Sigmoid colon (tissue), 4 donors: ENCODE data around the gene STX17.

ENCODE experiments used
- CTCF ChIP-seq, 4 experiments: fragments of 450-650 bp in 3 of 4; fragments of 200-600 bp in 1 of 4; IDR thresholded peaks; one replicate each; pipeline ENCODE4 v1.5.1; 2016 to 2019; ENCODE audit warnings: antibody characterized with exemption in 4 of 4, mild to moderate bottlenecking in 3 of 4, moderate library complexity in 2 of 4
- POLR2A ChIP-seq, 2 donors: fragments of 450-650 bp; IDR thresholded peaks; one replicate each; pipeline ENCODE4 v1.6.1; 2016; ENCODE audit warnings: antibody characterized with exemption in 2 of 2, mild to moderate bottlenecking in 2 of 2, moderate library complexity in 2 of 2
- POLR2AphosphoS5 ChIP-seq, 4 donors: sonication (generic); formaldehyde crosslinking; IDR thresholded peaks; one replicate each; pipeline ENCODE4 v1.6.1; 2017; ENCODE audit warnings: antibody characterized with exemption in 4 of 4

- TF ChIP-seq CTCF (IDR thresholded peaks at IDR 0.05) (peak in 2 of 4 experiments; percentile 32 to 37), POLR2AphosphoS5 (IDR thresholded peaks at IDR 0.05) (no peak), POLR2A (IDR thresholded peaks at IDR 0.05) (no peak)
These were observed 104.7 kb downstream of the STX17 start for GRCh38 chr9:100011062-100011681.
